NCI-H2227 (cell line): Measurements from ENCODE around the gene B9D1.

Source experiments
- DNase-seq: peaks from one replicate; lab custom pipeline; 2025; ENCODE audit not compliant: unreplicated experiment; lab: John Stamatoyannopoulos, UW

The B9D1 gene

GRCh38 chr17:19362277-19363113 lies at the start of gene B9D1:
TSS of gene B9D1 (minus strand) at chr17:19362723. CDS start at chr17:19362569, 154 bp downstream.
- peak; percentile 94 for DNase-seq

- DNase-seq, result peak; percentile 13
These were observed 49.1 kb upstream of the B9D1 start for GRCh38 chr17:19411631-19412030.

GRCh38 chr17:19410875-19411620 lies 48.5 kb upstream of the B9D1 start, which contains the start of gene RNF112:
TSS of gene RNF112 (plus strand) at chr17:19411232. CDS start at chr17:19411409, 177 bp downstream.
- peak; percentile 60 for DNase-seq

GRCh38 chr17:19410091-19410490 lies 47.6 kb upstream of the B9D1 start:
- no peak for DNase-seq

- no peak for DNase-seq
These were observed 47.0 kb upstream of the B9D1 start for GRCh38 chr17:19409509-19409908.

GRCh38 chr17:19409066-19409465 lies 46.5 kb upstream of the B9D1 start:
- DNase-seq, result no peak

- DNase-seq, result no peak
These were observed 45.8 kb upstream of the B9D1 start for GRCh38 chr17:19408346-19408710.

- no peak for DNase-seq
These were observed 45.2 kb upstream of the B9D1 start for GRCh38 chr17:19407601-19408345.

- no peak for DNase-seq
These were observed 42.6 kb upstream of the B9D1 start for GRCh38 chr17:19405114-19405513.

- no peak for DNase-seq
These were observed 41.7 kb upstream of the B9D1 start for GRCh38 chr17:19404264-19404663.

- DNase-seq, result no peak
These were observed 40.5 kb upstream of the B9D1 start for GRCh38 chr17:19403021-19403420.

GRCh38 chr17:19402171-19402570 lies 39.6 kb upstream of the B9D1 start:
- no peak for DNase-seq

- DNase-seq, result no peak
These were observed 38.9 kb upstream of the B9D1 start for GRCh38 chr17:19401321-19402010.

- DNase-seq, result no peak
These were observed 37.4 kb upstream of the B9D1 start for GRCh38 chr17:19399750-19400450.

GRCh38 chr17:19398301-19399181 lies 36.0 kb upstream of the B9D1 start:
- DNase-seq, result no peak

GRCh38 chr17:19397556-19398041 lies 35.1 kb upstream of the B9D1 start:
- DNase-seq, result no peak

- no peak for DNase-seq
These were observed 29.8 kb upstream of the B9D1 start for GRCh38 chr17:19392303-19392702.

- no peak for DNase-seq
These were observed 28.9 kb upstream of the B9D1 start for GRCh38 chr17:19391432-19391831.

- DNase-seq, result no peak
These were observed 28.4 kb upstream of the B9D1 start for GRCh38 chr17:19390951-19391350.
